Stomach (tissue), 4 donors: Measurements from ENCODE around the gene MIGA2.

Experiments used
- CTCF ChIP-seq, 7 experiments: fragments of 450-650 bp in 4 of 7; fragments of 200-600 bp in 3 of 7; sonication (generic) in 3 of 7; IDR thresholded peaks; one replicate each; pipeline ENCODE4 v1.5.1; 2016 to 2019; ENCODE audit warnings: antibody characterized with exemption in 7 of 7, control low read depth in 2 of 7, mild to moderate bottlenecking in 1 of 7
- POLR2A ChIP-seq, 4 donors: fragments of 450-650 bp; IDR thresholded peaks; one replicate each; pipeline ENCODE4 v1.6.1; 2016; ENCODE audit warnings: antibody characterized with exemption in 4 of 4, control low read depth in 2 of 4, mild to moderate bottlenecking in 1 of 4, moderate library complexity in 1 of 4
- POLR2AphosphoS5 ChIP-seq, 3 donors: sonication (generic); formaldehyde crosslinking; IDR thresholded peaks; one replicate each; pipeline ENCODE4 v1.6.1; 2016; ENCODE audit warnings: antibody characterized with exemption in 3 of 3

GRCh38 chr9:129073404-129073803, 37.0 kb downstream of the MIGA2 start:
- no peak for TF ChIP-seq CTCF (IDR thresholded peaks at IDR 0.05)
- no peak for TF ChIP-seq POLR2A (IDR thresholded peaks at IDR 0.05)
- TF ChIP-seq POLR2AphosphoS5 (IDR thresholded peaks at IDR 0.05), result no peak
